Mesenchymal stem cell (in vitro differentiated cells and primary cell): ENCODE data around the gene FAH.

Experiments used
- DNase-seq: peaks from one replicate; pipeline ENCODE4 v3.0.0-alpha.2; 2013
- H2AFZ ChIP-seq: one replicate; pipeline ENCODE4 v1.6.1; 2013; ENCODE audit warnings: low read depth, mild to moderate bottlenecking, control low read depth, inconsistent platforms, low read length, moderate library complexity
- H2AK5ac ChIP-seq: 2 replicates; pipeline ENCODE4 v1.6.1; 2013; ENCODE audit warnings: low read length, moderate library complexity, mild to moderate bottlenecking, inconsistent platforms; ENCODE audit not compliant: severe bottlenecking
- H2BK120ac ChIP-seq: one replicate; pipeline ENCODE4 v1.6.1; 2013; ENCODE audit warnings: low read depth, mild to moderate bottlenecking, inconsistent platforms, low read length, moderate library complexity
- H2BK12ac ChIP-seq, 2 experiments: one replicate each; pipeline ENCODE4 v1.6.1; 2013; ENCODE audit warnings: inconsistent platforms in 2 of 2, low read length in 2 of 2, mild to moderate bottlenecking in 2 of 2, moderate library complexity in 2 of 2, control low read depth in 1 of 2
- H2BK15ac ChIP-seq: one replicate; pipeline ENCODE4 v1.6.1; 2013; ENCODE audit warnings: mild to moderate bottlenecking, low read depth, inconsistent platforms; ENCODE audit not compliant: poor library complexity, severe bottlenecking
- H2BK5ac ChIP-seq: 2 replicates; pipeline ENCODE4 v1.6.1; 2013; ENCODE audit warnings: low read depth, mild to moderate bottlenecking, low read length, control low read depth, inconsistent platforms; ENCODE audit not compliant: poor library complexity, severe bottlenecking
- H3K14ac ChIP-seq, 2 experiments: one replicate each; pipeline ENCODE4 v1.6.1; 2013; ENCODE audit warnings: inconsistent platforms in 2 of 2, low read length in 2 of 2, control low read depth in 1 of 2, mild to moderate bottlenecking in 1 of 2, moderate library complexity in 1 of 2
- H3K18ac ChIP-seq, 2 experiments: one replicate each; pipeline ENCODE4 v1.6.1; 2013; ENCODE audit warnings: inconsistent platforms in 2 of 2, low read length in 2 of 2, control low read depth in 1 of 2, low read depth in 1 of 2, mild to moderate bottlenecking in 1 of 2
- H3K23ac ChIP-seq, 2 experiments: one replicate each; pipeline ENCODE4 v1.6.1; 2013; ENCODE audit warnings: inconsistent platforms in 2 of 2, low read length in 2 of 2, mild to moderate bottlenecking in 2 of 2, moderate library complexity in 2 of 2, control low read depth in 1 of 2
- H3K27ac ChIP-seq: 2 replicates; pipeline ENCODE4 v1.5.1; 2013; ENCODE audit warnings: mild to moderate bottlenecking, moderate library complexity, low read length, control low read depth, inconsistent platforms; ENCODE audit not compliant: poor library complexity, severe bottlenecking
- H3K27me3 ChIP-seq, 2 experiments: 2 replicates each; pipeline versions ENCODE4 v1.6.1 to v1.7.0; 2013; ENCODE audit warnings: low read length in 2 of 2, mild to moderate bottlenecking in 2 of 2, moderate library complexity in 2 of 2, control low read depth in 1 of 2, inconsistent platforms in 1 of 2; ENCODE audit not compliant: control insufficient read depth in 1 of 2, insufficient read depth in 1 of 2
- H3K36me3 ChIP-seq, 2 experiments: 2 replicates each; pipeline versions ENCODE4 v1.6.1 to v1.7.0; 2013; ENCODE audit warnings: low read length in 2 of 2, control low read depth in 1 of 2, inconsistent platforms in 1 of 2, low read depth in 1 of 2, mild to moderate bottlenecking in 1 of 2; ENCODE audit not compliant: insufficient read depth in 2 of 2, control insufficient read depth in 1 of 2
- H3K4ac ChIP-seq, 2 experiments: one replicate each; pipeline ENCODE4 v1.6.1; 2013; ENCODE audit warnings: inconsistent platforms in 2 of 2, low read length in 2 of 2, mild to moderate bottlenecking in 2 of 2, moderate library complexity in 2 of 2, control low read depth in 1 of 2, low read depth in 1 of 2
- H3K4me1 ChIP-seq: 2 replicates; pipeline ENCODE4 v1.6.1; 2013; ENCODE audit warnings: low read depth, low read length, control low read depth; ENCODE audit not compliant: control insufficient read depth, insufficient read depth
- H3K4me2 ChIP-seq: 2 replicates; pipeline ENCODE4 v1.6.1; 2013; ENCODE audit warnings: low read length, mild to moderate bottlenecking, inconsistent platforms; ENCODE audit not compliant: poor library complexity, severe bottlenecking
- H3K4me3 ChIP-seq, 2 experiments: 2 replicates each; pipeline versions ENCODE4 v1.5.1 to v1.7.0; 2013; ENCODE audit warnings: low read length in 2 of 2, mild to moderate bottlenecking in 2 of 2, control low read depth in 1 of 2, low read depth in 1 of 2; ENCODE audit not compliant: insufficient read depth in 1 of 2
- H3K79me1 ChIP-seq: replicated peaks from 2 replicates; pipeline ENCODE4 v1.6.1; 2013; ENCODE audit warnings: mild to moderate bottlenecking, control low read depth, low read length, inconsistent platforms; ENCODE audit not compliant: poor library complexity, severe bottlenecking
- H3K9ac ChIP-seq: 2 replicates; pipeline ENCODE4 v1.7.0; 2013; ENCODE audit warnings: mild to moderate bottlenecking, low read length, moderate library complexity
- H3K9me3 ChIP-seq: 2 replicates; pipeline ENCODE4 v1.7.0; 2013; ENCODE audit warnings: mild to moderate bottlenecking, low read length; ENCODE audit not compliant: control insufficient read depth
- H4K8ac ChIP-seq: one replicate; pipeline ENCODE4 v1.6.1; 2013; ENCODE audit warnings: inconsistent platforms, mild to moderate bottlenecking, low read length, moderate library complexity
- H4K91ac ChIP-seq: one replicate; pipeline ENCODE4 v1.6.1; 2013; ENCODE audit warnings: mild to moderate bottlenecking, low read length, inconsistent platforms
- WGBS: methylation state at CpG from one replicate; pipeline ENCODE4 v1.1.7; 2013; ENCODE audit warnings: mixed read lengths; 5-methylcytosine and 5-hydroxymethylcytosine counted together

The FAH gene

DNA sequence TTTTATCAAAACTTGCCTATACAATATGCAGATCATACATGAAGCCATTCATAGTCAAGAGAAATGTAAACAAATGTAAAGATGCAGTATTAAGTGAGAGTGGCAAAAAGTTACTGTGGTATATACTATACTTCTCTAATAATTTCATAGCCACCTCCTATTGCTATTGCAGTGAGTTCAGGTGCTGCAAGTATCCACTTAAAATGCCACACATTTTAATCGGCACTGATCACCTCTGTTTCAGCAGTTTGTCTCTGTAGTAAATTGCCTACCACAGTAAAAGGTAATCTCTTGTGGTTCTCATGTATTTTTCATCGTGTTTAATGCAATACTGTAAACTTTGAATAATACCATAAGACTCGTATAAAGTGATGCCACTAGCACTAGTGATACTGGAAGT lies 20.4 kb upstream of the FAH start:
- Histone ChIP-seq H3K4ac (no peak overlapping the region), H2BK12ac (no peak overlapping the region), H3K14ac (no peak overlapping the region), H2AFZ (no peak overlapping the region), H3K4me2 (no peak overlapping the region), H4K8ac (no peak overlapping the region), H3K18ac (no peak overlapping the region), H2BK120ac (no peak overlapping the region), H3K27me3 (no peaks in the 10 kb centered on the region), H3K9me3 (no peaks in the 10 kb centered on the region), H3K23ac (no peak overlapping the region), H2BK5ac (no peak overlapping the region), H4K91ac (no peak overlapping the region), H3K27ac (no peak overlapping the region), H3K36me3 (peaks cover 8 to 85% of the 10 kb centered on the region in 2 experiments), H3K4me3 (no peak overlapping the region), H2BK15ac (no peak overlapping the region), H2AK5ac (no peak overlapping the region), H3K9ac (no peak overlapping the region), H3K79me1 (peaks cover 14% of the 10 kb centered on the region), H3K4me1 (no peaks in the 10 kb centered on the region)
- no peak for DNase-seq
- WGBS = 100% methylated on average over 2 of the region's 3 CpGs

DNA sequence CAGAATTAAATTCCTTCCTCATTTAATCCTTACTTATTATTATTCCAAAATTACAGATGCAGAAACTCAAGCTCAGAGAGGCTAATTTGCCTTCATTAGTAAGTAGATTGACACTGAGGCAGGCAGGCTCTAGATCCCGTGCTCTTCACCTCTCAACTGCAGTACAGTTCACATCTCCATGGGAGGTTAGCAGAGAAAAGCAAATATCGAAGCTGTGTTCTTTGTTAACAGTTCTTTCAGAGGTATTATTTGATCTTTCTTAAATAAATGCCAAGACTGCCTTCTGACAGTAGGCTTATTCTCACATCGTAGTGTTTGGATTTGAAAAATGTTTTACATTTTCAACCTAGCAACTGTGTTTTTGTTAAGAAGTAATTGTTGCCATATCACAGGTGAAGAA lies 15.9 kb upstream of the FAH start:
- no peak overlapping the region for H2BK12ac ChIP-seq
- no peaks in the 10 kb centered on the region for H3K9me3 ChIP-seq
- H2BK5ac ChIP-seq = no peak overlapping the region
- H3K36me3 ChIP-seq = peaks cover 8 to 65% of the 10 kb centered on the region in 2 experiments
- no peaks in the 10 kb centered on the region for H3K27me3 ChIP-seq
- H3K79me1 ChIP-seq = peaks cover 9% of the 10 kb centered on the region
- no peak overlapping the region for H4K91ac ChIP-seq
- H2BK15ac ChIP-seq = no peak overlapping the region
- no peak overlapping the region for H2AFZ ChIP-seq
- H4K8ac ChIP-seq = no peak overlapping the region
- H3K4me3 ChIP-seq = no peak overlapping the region
- H2AK5ac ChIP-seq = no peak overlapping the region
- no peak overlapping the region for H3K27ac ChIP-seq
- no peaks in the 10 kb centered on the region for H3K4me1 ChIP-seq
- no peak for DNase-seq
- no peak overlapping the region for H3K14ac ChIP-seq
- WGBS = 93% methylated on average over 3 of the region's 3 CpGs
- no peak overlapping the region for H3K4ac ChIP-seq
- no peak overlapping the region for H3K9ac ChIP-seq
- no peak overlapping the region for H3K18ac ChIP-seq
- H2BK120ac ChIP-seq = no peak overlapping the region
- H3K4me2 ChIP-seq = no peak overlapping the region
- H3K23ac ChIP-seq = no peak overlapping the region

DNA sequence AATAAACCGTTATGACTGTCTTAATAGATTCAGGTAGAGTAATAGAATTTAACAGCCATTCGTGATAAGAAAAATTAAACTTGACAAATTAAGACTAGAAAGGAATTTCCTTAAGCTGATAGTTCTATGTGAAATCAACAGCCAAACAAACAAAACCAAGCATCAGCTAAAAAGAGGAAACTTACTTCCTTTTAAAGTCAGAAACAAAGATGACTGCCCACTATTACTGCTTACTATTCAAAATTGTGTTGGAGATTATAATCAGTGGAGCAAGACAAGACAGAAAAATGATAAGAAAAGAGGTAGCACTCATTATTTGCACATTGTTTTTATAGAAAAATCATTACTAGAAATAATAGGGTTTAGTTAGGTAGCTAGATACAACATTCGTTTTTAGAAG lies 13.8 kb upstream of the FAH start:
- no peak for DNase-seq
- Histone ChIP-seq H3K4ac (no peak overlapping the region), H2BK5ac (no peak overlapping the region), H3K9ac (no peak overlapping the region), H2BK120ac (no peak overlapping the region), H3K18ac (no peak overlapping the region), H3K4me3 (no peak overlapping the region), H3K4me1 (no peaks in the 10 kb centered on the region), H2AK5ac (no peak overlapping the region), H3K14ac (no peak overlapping the region), H4K8ac (no peak overlapping the region), H2BK12ac (no peak overlapping the region), H3K4me2 (no peak overlapping the region), H3K36me3 (peaks cover 7 to 46% of the 10 kb centered on the region in 2 experiments), H3K9me3 (no peaks in the 10 kb centered on the region), H2BK15ac (no peak overlapping the region), H3K27ac (no peak overlapping the region), H2AFZ (no peak overlapping the region), H3K23ac (no peak overlapping the region), H3K27me3 (no peaks in the 10 kb centered on the region), H4K91ac (no peak overlapping the region), H3K79me1 (peaks cover 9% of the 10 kb centered on the region)
- WGBS = no CpG with 5 or more reads among the region's 3 CpGs

DNA sequence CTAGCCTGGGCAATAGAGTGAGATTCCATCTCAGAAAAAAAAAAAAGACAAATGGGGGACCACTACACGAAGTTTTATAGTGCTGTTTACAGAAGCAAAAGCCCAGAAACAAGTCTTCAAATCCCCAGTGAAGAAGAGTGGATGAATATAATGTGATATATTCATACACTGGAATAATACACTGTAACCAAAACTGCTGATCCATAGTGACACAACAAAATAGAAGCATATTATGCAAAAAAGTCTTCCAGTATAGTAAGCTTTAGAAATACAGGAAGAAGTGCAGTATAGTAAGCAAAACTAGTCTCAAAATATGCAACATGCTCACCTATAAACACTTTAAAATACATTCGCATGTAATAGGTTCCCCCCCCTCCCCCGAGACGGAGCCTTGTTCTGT lies 11.9 kb upstream of the FAH start:
- no peaks in the 10 kb centered on the region for H3K27me3 ChIP-seq
- no peak overlapping the region for H3K4me2 ChIP-seq
- peaks cover under 1% of the 10 kb centered on the region for H3K79me1 ChIP-seq
- H3K23ac ChIP-seq = no peak overlapping the region
- no peak overlapping the region for H2BK120ac ChIP-seq
- no peak overlapping the region for H2BK12ac ChIP-seq
- no peak overlapping the region for H2AK5ac ChIP-seq
- H3K18ac ChIP-seq = no peak overlapping the region
- DNase-seq = no peak
- no peak overlapping the region for H2AFZ ChIP-seq
- no peak overlapping the region for H3K4me3 ChIP-seq
- H3K36me3 ChIP-seq = peaks cover under 1 to 28% of the 10 kb centered on the region in 2 experiments
- H4K8ac ChIP-seq = no peak overlapping the region
- H3K14ac ChIP-seq = no peak overlapping the region
- H3K27ac ChIP-seq = no peak overlapping the region
- H3K4ac ChIP-seq = no peak overlapping the region
- no peaks in the 10 kb centered on the region for H3K9me3 ChIP-seq
- WGBS = 99% methylated on average over 4 of the region's 4 CpGs
- H3K9ac ChIP-seq = no peak overlapping the region
- no peak overlapping the region for H2BK5ac ChIP-seq
- no peaks in the 10 kb centered on the region for H3K4me1 ChIP-seq
- no peak overlapping the region for H4K91ac ChIP-seq
- H2BK15ac ChIP-seq = no peak overlapping the region
